Ovary (tissue), 3 donors: ENCODE results near the gene LAMB3.

ENCODE experiments used
- POLR2A ChIP-seq: fragments of 450-650 bp; IDR thresholded peaks from one replicate; pipeline ENCODE4 v1.6.1; 2017; ENCODE audit warnings: antibody characterized with exemption, mild to moderate bottlenecking, moderate library complexity
- TF ChIP-seq, protein P1 (sequence below), 3 donors: fragments of 450-650 bp in 2 of 3; fragments of 200-600 bp in 1 of 3; IDR thresholded peaks; one replicate each; pipeline versions ENCODE4 v1.5.1 to v1.8.0; 2016 to 2022; ENCODE audit warnings: antibody characterized with exemption in 3 of 3, mild to moderate bottlenecking in 1 of 3
- donor health status: DM: no; HTN: no; CAD: no.

GRCh38 chr1:209651138-209651587, 1.1 kb downstream of the LAMB3 start:
- TF ChIP-seq, protein P1, sequence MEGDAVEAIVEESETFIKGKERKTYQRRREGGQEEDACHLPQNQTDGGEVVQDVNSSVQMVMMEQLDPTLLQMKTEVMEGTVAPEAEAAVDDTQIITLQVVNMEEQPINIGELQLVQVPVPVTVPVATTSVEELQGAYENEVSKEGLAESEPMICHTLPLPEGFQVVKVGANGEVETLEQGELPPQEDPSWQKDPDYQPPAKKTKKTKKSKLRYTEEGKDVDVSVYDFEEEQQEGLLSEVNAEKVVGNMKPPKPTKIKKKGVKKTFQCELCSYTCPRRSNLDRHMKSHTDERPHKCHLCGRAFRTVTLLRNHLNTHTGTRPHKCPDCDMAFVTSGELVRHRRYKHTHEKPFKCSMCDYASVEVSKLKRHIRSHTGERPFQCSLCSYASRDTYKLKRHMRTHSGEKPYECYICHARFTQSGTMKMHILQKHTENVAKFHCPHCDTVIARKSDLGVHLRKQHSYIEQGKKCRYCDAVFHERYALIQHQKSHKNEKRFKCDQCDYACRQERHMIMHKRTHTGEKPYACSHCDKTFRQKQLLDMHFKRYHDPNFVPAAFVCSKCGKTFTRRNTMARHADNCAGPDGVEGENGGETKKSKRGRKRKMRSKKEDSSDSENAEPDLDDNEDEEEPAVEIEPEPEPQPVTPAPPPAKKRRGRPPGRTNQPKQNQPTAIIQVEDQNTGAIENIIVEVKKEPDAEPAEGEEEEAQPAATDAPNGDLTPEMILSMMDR (IDR thresholded peaks at IDR 0.05), result no peak
- TF ChIP-seq POLR2A, result no peak
